GM21723 (cell line): Measurements from ENCODE around the gene SH2D5.

Experiments
- ATAC-seq: cut with Tn5 transposase; IDR thresholded peaks from one replicate; pipeline ENCODE4 v1.9.1; 2021; ENCODE audit warnings: mild to moderate bottlenecking, moderate library complexity; ENCODE audit not compliant: unreplicated experiment

The SH2D5 gene

GRCh38 chr1:20715406-20715805, 17.1 kb downstream of the SH2D5 start:
- ATAC-seq, result no peak

- ATAC-seq, result no peak
These were observed 19.1 kb downstream of the SH2D5 start for GRCh38 chr1:20713440-20713839.

DNA sequence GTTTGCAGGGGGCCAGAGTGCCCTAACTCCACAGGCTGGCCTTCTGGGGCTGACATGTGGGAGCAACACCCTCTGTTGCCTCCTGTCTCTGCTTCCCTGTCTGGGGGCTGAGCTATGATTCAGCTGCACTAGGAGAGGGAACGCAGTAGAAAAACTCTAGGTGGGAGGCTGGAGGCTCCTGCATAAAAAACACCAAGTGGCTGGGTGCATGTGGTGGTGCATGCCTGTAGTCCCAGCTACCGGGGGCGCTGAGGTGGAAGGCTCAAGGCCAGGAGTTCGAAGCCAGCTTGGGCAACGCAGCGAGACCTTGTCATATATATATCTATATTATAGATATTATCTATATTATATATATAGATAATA, 20.3 kb downstream of the SH2D5 start:
- ATAC-seq, result no peak

GRCh38 chr1:20711285-20712214, 21.0 kb downstream of the SH2D5 start:
- no peak for ATAC-seq

GRCh38 chr1:20710469-20711284, 21.8 kb downstream of the SH2D5 start:
- no peak for ATAC-seq

- ATAC-seq, result no peak
These were observed 22.6 kb downstream of the SH2D5 start for GRCh38 chr1:20709868-20710267.

- ATAC-seq, result no peak
These were observed 23.6 kb downstream of the SH2D5 start for GRCh38 chr1:20708891-20709290.

DNA sequence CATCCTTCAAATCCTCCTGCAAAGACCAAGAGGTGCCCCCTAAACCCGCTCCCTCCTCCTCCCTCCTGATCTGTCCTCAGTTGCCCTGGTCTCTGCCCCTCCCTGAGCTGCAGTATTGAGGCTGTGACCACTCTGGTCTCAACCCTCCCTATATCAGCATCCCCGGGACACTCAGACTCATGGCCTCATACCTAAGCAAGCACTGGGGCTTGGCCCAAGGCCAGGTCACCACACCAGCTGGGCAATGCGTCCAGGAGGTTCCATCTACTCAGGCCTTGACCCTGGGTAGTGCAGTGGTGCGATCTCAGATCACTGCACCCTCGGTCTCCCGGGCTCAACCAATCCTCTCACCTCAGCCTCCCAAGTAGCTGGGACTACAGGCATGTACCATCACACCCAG, 24.4 kb downstream of the SH2D5 start:
- ATAC-seq, result no peak

- no peak for ATAC-seq
These were observed 25.7 kb downstream of the SH2D5 start for GRCh38 chr1:20706841-20707240.

- ATAC-seq, result no peak
These were observed 27.2 kb downstream of the SH2D5 start for GRCh38 chr1:20705203-20705755.

DNA sequence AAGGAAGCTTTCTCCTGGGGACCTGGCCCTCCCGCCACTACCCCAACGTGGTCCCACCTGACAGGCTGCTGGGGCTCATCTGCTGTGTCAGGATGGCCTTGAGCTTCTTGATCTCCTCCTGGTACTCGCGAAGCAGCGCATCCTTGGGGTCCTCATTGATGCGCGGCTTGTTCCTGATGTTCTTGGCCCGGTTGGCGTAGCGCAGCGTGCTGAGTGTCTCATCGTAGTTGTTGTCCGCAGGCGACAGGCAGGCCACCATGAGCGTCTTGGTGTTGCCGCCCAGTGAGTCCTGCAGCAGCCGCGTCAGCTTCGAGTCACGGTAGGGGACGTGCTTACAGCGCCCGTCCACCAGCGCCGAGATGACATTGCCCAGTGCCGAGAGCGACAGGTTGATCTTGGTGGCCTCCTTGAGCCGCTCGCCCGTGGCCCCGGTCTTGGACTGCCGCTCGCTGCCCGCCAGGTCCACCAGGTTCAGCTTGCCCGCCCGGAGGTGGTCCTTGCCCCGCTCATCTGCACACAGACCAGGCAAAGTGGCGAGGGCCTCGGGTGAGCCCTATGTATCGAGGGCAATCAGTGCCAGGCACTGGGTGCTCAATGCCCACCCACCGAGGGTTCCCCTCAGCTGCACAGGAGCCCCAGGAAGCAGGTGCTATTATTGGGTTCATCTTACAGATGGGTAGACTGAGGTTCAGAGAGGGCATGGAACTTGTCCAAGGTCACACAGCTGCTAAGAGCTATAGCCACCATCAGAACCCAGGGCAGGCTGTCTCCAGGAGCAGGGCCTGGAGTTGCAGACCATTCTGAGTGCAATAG, 27.9 kb downstream of the SH2D5 start:
- ATAC-seq, result no peak

DNA sequence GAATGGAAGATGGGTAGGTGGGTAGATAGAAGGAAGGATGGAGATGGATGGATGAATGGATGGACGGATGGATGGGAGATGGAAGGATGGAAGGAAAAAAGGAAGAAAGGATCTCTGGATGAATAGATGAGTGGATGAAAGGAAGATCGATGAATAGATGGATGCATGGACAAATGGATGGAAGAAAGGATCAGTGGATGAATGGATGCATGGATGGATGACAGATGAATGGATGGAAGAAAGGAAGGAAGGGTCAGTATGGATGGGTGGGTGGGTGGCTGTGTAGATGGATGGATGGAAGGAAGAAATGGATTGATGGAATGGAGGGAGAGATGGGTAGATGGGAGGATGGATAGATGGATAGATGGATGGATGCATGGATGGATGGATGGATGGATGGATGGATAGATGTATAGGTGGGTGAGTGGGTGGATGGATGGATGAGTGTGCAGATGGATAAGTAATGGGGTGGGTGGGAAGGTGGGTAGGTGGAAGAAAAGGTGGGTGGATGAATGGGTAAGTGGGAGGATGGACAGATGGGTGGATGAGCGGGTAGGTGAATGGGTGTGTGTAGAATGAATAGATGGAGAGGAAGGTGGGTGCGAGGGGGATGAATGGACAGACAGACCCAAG, 29.3 kb downstream of the SH2D5 start:
- ATAC-seq, result no peak

DNA sequence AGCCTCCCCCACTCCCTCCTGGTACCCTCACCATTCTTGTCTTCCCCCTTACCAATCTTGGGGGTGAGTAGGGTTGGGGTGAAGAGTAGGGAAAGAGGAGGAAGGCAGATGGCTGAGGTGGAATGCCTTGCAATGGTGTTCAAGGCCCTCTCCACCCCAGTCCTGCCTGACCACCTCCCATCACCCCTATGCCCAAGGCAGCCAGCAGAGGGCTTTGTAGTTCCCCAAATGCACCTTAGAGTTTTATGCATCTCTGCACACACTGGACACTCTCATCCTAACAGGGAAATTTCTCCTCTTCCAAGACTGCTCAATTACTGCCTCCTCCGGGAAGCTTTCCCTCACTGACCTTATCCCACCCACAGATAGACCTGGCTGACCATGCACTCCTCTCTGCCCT, 30.1 kb downstream of the SH2D5 start:
- ATAC-seq, result no peak

DNA sequence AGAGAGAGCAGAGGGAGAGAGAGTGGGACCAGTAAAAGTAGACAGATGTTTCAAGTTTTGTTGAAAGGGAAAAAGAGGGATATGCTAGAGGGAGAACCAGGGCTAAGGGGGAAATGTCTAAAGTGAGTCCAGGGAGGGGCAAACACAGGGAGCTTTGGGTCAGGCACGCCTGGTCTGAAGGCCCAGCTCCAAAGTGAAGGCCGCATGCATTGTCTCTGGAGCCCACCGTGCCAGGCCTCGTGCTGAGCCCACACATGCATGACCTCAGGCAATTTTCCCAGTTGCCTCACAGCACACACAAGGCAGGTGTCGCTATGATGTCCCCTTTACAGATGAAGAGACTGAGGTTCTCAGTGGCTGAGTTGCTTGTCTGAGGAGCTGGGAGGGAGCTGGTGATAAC, 30.7 kb downstream of the SH2D5 start:
- no peak for ATAC-seq

- ATAC-seq, result no peak
These were observed 31.1 kb downstream of the SH2D5 start for GRCh38 chr1:20701446-20701845.

DNA sequence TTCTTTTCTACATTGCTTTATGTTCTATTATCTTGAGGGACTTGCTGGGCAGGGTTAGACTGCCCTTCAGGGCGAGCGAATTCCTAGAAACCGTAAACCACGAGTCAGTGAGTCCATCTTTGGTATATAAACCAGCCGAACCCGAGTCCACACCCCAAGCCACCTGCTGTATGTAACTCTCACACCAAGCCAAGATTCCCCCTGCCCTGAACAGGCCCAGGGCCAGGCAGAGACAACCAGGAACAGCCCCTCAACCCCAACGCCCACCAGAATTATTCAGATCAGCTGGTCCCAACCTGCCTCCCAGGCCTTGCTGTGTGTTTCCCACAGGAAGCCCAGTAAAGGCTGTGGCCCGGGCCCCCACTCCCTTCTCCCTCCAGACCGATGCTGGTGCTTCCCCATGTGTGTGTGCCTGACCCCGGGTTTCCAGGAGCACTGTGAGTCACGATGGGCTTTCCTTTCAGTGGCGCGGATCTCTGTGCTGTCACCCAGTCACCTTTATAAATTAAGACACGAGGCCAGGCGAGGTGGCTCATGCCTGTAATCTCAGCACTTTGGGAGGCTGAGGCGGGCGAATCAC, 31.8 kb downstream of the SH2D5 start:
- ATAC-seq, result no peak

GRCh38 chr1:20699558-20699957, 32.9 kb downstream of the SH2D5 start:
- no peak for ATAC-seq

GRCh38 chr1:20698195-20698910, 34.1 kb downstream of the SH2D5 start:
- no peak for ATAC-seq

- ATAC-seq, result no peak
These were observed 34.9 kb downstream of the SH2D5 start for GRCh38 chr1:20697563-20697962.
